GM18499 (cell line): Measurements from ENCODE around the gene SCAMP4.
"Not testable (repeated sequence)": the region's sequence is repeated elsewhere in the genome, so short reads cannot be mapped to it uniquely, and the experiment has no call there.

Experiments
- ATAC-seq: cut with Tn5 transposase; IDR thresholded peaks from one replicate; pipeline ENCODE4 v1.9.1; 2021; ENCODE audit warnings: moderate number of reproducible peaks; ENCODE audit not compliant: insufficient read depth, unreplicated experiment

Gene SCAMP4

DNA sequence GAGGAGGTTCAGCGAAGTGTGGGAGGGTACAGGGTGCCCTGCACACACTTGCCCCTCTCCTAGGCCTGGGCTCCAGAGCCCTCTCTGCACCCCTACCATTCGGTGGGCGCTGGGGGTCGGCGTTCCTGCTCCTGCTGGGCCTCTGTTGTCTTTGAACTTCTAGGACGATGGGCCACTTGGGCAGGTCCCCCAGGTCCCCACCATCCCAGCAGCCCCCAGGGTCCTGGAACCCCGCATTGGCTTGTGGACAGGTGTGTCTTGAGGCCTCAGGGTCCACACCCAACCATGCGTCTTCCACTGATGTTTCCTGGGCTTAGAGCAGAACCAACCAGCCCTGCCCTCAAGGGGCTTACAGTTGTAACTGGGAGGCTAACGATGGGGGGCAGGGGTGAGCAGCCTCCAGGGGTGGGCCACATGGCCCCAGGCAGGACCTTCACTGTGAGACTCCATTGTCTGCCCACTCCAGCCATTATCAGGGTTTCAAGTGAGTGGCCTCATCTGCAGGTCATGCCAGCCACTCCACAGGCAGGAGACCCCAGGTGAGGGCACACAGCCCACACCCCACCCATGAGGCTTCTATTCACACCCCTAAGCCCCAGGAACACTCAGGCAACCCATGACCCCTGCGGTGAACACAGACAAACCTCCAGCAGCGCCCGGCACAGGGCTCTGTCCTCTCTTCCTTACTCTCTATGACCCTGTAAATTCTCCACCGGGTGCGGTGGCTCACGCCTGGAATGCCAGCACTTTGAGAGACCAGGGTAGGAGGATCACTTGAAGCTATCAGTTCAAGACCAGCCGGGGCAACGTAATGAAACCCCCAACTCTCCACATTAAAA lies 39.8 kb upstream of the SCAMP4 start:
- no peak for ATAC-seq

DNA sequence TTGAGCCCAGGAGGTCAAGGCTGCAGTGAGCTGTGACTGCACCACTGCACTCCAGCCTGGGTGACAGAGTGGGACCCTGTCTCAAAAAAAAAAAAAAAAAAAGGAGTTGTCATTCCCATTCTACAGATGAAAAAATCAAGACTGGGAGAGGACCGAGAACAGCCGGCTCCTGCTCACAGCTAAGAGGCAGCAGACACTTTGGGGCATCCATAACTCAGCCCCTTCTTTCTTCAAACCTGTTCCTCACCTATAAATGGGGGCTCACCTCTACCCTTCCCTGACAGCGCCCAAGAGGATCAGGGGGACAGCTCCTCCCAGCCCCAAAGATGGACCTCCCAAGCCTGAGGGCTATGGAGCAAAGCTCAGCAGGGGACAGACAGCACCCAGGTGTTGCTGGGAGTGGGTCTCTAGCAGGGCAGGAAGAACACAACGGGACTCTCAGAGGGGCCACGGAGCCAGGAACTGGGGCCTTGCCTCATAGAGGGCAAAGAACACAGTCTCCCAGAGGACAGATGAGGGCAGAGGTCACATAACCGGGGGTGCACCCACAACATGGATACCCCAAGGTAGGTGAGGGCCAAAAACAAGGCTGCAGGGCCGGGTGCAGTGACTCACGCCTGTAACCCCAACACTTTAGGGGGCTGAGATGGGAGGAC lies 38.4 kb upstream of the SCAMP4 start:
- no peak for ATAC-seq

DNA sequence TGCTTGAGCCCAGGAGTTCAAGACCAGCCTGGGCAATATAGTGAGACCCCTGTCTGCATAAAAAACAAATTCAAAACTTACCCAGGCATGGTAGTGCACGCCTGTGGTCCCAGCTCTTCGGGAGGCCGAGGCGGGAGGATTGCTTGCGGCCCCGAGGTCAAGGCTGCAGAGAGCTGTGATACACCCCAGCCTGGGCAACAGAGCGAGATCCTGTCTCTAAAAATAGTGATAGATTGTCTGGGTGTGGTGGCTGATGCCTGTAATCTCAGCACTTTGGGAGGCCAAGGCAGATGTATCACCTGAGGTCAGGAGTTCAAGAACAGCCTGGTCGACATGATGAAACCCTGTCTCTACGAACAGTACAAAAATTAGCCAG lies 37.9 kb upstream of the SCAMP4 start:
- no peak for ATAC-seq

DNA sequence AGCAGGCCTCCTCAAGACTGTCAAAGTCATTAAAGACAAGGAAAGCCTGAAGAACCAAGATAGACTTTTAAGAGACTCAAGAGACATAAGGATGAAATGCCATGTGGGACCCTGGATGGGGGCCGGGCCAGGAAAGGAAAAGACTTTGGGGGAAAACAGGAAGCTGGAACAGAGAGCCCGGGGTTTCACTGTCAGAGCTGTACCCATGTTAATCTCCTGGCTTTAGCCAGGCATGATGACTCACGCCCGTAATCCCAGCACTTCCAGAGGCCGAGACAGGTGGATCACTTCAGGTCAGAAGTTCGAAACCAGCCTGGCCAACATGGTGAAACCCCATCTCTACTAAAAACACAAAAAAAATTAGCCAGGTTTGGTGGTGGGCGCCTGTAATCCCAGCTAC lies 36.2 kb upstream of the SCAMP4 start:
- ATAC-seq, result no peak

DNA sequence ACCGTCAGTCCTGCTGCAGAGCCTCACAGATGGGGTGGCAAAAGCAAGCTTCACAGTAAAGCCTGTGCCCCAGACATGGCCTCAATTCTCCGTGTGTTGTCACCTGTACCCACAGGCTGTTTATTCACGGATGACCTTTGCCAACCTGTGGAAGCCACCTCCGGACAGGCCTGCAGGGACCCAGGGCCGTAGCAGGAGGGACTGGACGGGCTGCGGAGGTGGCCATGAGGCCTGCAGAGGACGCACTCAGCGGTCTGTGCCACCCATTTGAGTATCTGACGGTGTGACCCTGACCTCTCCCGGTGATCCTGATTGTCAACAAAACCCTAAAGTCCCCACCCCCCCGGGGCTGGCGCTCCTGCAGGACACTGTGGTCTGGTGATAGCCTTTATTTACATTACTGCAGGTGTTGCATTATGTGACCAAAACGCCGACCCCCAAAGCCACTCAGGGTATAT lies 34.0 kb upstream of the SCAMP4 start:
- no peak for ATAC-seq

DNA sequence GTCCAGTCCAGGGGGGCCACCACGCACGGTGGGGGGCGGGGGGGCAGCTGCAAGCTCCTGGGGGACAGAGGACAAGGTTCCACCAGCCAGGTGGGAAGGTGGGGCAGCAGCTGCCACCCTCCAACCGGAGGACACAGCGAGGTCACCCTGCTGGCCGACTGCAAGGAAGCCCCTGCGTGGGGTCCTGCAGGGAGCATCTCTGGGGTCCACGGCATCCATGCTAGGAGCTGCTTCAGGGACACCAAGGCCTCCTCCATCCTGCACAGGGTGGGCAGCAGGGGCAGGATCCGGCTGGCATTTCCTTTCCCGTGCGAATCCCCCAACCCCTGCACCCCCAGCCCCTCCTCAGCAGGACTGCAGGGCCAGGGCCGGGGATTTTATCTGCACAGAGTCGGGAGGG lies 33.6 kb upstream of the SCAMP4 start:
- no peak for ATAC-seq

DNA sequence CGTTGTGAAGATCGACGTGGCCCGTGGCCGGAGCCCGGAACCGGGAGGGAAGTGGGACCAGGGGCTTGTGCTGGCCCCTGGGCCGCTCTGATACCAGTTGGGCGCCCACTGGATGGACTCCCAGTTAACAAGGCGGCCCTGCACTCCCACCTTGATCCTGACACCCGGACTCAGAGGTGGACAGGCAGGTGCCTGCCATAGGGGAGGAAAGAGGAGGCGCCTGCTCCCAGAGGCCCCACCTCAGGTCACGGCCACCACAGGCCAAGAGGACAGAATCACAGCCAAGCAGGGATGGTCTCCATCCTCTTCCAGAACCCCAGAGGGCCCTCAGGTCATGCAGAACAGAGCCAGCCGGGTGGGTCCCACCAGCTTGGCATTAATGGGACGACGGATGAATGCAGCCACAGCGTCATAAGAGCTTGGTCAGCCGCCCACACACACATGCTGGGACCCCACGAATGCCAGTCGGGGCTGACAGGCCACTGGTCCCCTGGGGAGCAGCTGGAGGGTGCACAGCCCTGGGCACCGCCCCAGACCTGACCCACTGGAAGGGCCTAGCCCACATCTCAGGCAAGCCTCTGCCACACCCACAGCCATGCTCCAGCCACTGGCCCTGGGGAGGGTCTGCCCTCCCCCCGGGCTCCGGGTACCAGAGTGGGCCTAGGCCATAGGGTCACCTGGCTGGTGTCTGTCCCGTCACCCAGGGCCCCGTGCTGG lies 32.2 kb upstream of the SCAMP4 start:
- ATAC-seq, result no peak

DNA sequence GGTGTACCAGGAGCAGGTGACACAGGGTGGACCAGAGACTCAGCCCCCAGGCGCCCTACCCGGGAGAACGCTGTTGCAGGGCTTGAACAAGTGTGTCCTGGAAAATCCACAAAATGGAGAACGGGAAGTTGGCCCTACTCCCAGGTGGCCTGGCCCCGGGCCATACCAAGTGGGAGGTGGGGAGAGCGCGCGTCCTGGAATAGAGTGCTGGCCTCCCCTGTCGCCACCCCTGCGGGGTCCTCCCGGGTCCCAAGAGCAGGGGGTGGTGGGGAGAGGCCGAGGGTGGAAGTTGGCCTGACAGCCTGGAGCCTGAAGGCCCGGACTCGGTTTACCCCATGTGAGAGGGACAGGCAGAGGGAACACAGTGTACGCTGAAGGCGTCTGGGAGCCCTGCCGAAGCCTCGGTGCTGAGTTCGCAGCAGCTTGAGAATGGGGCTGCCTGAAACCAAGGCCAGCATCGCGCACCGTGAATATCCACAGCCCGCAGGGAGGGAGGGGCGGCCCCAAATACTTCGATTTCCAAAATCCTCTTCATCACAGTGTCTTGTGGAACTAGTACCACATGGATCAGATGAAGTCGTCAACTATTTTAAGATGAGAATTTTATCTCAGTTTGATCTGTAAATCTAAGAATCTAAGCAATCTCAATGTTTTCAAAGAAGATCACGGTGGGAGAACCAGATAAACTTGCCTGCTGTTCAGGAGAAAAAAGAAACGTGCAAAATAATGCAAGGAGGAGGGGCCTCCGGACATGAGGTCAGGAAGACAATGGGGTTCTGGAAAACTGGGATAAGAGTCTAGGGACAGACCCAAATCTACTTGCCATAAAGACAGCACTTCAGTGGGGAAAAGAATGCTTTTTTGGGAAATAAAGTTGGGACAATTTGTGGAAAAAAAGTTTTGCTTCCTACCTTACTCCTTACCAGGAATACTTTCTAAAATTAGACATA lies 31.4 kb upstream of the SCAMP4 start:
- ATAC-seq, result no peak

DNA sequence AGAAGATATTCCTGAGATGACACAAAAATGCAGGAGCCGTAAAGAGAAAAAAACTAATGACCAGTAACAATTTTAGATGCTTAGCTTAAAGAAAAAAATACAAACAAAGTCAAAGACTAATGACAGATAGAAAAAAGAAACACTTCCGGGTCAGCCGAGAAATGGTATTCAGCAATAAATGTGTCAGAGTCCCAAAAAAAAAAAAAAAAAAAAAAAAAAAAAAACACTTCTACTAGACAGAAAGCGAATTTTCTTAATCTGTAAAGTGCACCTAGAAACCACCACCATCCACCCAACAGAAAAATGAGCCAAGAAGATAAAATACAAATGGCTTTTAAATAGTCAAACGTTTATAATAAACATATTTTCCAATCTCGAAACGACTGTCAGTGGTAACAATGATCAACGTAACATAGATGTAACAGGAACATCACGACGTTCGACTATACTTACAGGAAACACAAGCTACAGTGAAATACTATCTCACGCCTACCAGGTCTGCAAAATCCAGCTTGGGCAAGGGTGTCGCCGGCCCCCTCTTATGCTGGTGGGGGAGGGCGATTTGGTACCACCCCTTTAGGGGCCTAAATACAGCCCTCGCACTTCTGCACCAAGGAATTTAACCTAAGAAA lies 30.5 kb upstream of the SCAMP4 start:
- no peak for ATAC-seq

DNA sequence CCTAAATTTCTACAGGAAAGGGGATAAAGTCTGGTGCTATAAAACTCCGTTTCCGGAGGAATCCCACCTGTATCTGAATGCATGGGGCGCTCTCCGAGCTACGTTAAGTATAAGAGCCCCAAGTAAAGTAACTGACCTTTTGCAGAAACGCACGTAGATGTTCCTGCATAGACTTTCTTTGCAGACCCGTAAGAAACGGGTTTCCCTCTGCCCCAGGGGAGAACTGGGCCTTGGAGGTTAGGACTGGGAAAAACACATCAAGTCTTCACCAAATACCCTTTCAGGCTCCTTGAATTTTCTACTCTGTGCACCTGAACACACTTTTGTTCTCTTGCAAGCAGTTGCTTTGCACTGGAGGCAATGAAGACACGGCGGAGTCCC lies 29.9 kb upstream of the SCAMP4 start:
- not testable (repeated sequence) for ATAC-seq

DNA sequence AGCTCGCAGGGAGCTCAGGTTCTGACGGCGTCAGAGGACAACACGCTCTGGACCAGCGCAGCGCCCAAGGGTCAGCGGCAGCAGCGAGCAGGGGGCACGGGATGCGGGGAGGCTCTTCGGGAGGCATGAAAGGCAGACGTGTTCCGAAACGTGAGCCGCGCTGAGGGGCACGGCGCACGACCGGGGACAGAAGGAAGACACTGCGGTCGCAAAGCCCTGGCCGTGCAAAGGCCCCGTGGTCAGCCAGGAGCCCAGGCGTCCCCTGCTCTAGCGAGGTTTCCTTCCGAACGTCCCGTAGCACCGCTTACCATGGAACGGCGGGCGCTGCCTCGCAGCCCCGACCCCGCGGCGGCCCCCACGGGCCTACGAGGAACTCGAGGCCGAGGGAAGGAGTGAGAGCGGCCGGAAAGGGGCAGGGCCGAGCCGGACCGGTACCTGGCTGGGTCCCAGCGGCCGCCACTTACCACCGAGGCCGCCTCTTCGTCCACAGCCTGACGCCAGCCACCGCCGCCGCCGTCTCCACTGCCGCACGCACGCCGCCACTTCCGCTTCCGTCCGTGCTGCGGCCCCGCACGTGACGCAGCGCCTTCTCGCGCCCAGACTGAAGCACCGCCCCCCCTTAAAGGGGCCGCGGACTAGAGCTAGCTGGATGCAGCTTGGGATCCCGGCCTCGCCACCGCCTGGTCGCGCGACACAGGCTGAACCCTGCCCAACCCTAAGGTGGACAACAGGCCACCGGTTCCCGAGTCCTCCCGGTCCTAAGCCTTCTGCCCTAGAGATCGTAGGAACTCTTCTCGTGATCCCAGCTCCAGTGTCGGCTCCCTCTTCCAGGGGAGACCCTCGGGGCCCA lies 29.3 kb upstream of the SCAMP4 start:
- ATAC-seq, result no peak

DNA sequence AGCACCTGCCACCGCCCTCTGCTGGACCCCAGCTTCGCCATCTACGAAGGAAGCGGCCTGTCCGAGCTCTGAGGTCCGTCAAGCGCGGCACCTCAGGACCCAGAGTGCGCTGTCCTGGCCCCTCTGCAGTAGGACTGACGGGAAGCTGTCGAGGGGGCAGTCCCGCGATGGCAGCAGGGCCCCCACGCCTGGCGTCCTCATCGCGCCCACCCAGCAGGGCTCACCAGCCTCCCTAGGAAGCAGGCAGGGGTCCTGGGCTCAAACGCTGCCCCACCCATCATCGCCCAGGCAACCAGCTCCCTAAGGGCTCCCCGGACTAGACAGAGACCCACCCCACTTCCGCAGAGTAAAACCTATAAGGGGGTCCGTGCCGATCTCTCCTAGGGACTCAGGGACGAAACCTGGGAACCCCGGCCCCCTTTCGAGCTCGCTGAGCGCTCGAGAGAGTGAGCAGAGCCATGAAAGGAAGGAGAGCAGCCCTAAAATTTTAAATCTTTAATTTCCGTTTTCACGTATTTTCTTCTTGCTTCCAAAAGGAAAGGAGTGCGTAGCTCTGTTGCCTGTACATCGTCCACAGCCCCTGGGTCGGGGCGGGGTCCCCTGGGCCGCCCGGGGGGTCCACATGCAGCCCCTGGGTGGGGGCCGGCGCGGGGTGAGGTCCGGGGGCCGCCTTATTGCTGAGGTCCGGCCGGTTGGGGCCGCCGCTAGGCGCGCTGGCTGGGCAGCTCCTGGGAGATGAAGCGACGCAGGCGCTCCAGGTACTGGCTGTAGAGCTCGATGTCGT lies 28.5 kb upstream of the SCAMP4 start:
- ATAC-seq, result not testable (repeated sequence)

DNA sequence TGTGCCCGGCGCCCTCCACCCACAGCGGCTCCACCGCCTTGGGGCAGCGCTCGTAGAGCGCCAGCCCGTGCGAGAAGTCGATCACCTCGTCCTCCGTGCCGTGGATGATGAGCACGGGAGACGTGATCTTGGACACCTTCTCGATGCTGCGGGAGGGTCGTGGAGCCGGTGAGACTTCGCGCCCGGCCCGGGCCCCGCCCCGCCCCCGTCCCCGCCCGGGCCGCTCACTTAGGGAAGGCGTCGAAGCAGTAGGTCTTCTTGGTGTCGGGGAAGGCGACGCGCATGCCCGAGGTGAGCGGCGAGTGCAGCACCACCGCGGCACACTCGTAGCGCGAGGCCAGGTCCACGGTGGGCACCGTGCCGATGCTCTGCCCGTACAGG lies 27.9 kb upstream of the SCAMP4 start:
- ATAC-seq, result not testable (repeated sequence)

DNA sequence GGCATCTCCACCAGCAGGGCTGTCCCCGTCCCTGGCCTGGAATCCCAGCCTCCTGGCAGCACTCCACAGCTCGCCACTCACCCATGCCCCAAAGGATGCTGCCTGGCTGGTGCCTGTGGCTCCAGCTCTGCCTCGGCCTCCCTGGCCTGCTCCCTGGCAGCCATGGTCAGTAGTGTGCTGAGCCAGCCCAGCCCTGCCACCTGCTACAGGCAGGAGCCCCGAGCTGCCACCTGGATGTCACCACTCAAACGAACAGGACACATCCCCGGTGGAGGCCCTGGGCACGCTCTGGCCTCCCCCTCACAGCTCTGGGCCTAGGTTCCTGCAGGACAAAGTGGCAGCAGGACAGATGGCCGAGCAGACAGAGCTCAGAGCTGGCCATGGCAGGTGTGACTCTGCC lies 26.6 kb upstream of the SCAMP4 start:
- ATAC-seq, result not testable (repeated sequence)

DNA sequence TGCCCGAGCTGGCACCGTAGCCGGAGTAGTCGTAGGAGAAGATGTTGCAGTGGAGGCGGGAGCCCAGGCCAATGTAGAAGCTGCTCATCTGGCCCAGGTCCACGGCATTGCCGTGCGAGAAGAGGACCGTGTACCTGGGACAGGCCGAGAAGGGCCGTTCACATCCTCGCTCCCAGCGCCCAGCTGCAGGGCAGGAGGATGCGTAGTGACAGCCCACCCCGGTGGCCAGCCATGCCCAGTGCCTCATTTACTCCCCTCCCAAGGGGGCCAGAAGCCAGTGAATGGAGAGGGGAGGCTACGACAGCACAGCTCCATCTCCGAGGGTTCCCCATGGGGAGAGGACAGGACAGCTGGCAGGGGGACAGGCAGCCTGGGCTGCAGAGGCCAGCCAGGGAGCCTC lies 25.2 kb upstream of the SCAMP4 start:
- not testable (repeated sequence) for ATAC-seq

DNA sequence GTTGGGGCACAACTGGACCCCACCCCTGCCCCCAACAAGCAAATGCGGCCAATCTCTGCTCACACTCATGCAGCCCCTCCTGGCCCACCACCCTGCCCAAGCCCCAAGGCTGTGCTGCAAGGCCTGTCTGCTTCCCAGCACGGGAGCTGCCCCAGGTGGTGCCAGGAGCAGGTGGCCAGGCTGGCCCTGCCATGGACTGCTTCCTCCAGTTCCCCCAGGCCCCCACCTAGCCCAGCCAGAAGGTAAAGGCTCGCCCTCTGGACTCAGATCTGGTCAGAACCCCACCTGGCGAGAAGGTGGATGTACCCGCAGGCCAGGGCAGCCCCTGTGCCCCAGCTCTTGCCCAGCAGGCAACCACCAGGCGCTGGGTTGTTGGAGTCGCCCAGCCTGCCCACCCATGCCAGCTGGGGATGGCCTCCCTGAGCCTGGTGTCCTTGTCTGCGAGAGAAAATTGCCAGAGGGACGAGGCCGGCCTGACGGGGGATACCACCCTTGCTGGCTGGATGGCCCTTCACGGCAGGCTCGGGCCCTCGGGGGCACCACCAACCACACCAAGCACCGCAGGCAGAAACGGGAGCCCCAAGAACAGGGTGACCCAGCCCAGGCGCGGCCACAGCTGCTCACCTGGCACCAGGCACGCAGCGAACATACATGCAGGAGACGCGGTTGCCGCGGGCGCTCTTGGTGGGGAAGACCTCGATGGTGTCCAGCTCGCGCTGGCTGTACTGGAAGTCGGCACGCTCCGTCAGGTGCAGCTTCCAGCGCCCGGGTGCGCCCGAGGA lies 24.4 kb upstream of the SCAMP4 start:
- ATAC-seq, result no peak

DNA sequence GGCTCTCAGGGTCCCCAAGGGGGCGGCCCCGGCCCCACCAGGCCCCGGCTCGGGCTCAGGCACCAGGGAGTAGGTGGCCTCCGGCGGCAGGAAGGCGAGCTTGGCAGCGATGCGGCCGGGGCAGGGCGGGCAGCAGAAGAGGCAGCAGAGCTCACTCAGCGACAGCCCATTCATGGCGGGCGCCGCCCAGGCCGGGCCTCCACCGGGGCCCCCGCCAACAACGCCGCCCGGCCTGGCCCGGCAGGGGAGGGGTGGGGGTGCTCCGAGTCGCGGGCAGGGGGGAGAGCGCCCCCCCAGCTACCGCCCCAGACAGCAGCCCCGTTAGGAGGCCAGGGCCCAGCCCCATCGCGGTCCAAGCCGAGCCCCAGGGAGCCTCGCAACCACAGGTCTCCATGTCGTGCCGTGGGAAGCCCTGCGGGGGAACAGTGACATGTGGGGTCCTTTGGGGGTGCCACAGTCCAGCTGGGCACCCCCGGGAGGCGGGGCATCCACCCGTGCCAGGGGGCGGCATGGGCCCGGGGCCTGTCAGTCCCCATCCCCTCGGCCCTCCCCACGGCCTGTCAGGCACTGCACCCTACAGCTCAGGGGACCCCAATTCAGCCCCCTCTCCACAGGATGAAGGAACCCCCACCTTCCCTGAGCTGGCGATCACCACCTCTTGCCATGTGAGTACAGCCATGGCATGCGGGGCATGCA lies 23.7 kb upstream of the SCAMP4 start:
- ATAC-seq, result not testable (repeated sequence)
